SHP77 (cell line): ENCODE data around the gene SIGLEC5.
"Not testable (repeated sequence)": the region's sequence is repeated elsewhere in the genome, so short reads cannot be mapped to it uniquely, and the experiment has no call there.

ENCODE experiments used
- DNase-seq, 2 experiments: peaks; one replicate each; lab custom pipeline; 2025; lab: John Stamatoyannopoulos, UW

The SIGLEC5 gene, protein sequence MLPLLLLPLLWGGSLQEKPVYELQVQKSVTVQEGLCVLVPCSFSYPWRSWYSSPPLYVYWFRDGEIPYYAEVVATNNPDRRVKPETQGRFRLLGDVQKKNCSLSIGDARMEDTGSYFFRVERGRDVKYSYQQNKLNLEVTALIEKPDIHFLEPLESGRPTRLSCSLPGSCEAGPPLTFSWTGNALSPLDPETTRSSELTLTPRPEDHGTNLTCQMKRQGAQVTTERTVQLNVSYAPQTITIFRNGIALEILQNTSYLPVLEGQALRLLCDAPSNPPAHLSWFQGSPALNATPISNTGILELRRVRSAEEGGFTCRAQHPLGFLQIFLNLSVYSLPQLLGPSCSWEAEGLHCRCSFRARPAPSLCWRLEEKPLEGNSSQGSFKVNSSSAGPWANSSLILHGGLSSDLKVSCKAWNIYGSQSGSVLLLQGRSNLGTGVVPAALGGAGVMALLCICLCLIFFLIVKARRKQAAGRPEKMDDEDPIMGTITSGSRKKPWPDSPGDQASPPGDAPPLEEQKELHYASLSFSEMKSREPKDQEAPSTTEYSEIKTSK

DNA sequence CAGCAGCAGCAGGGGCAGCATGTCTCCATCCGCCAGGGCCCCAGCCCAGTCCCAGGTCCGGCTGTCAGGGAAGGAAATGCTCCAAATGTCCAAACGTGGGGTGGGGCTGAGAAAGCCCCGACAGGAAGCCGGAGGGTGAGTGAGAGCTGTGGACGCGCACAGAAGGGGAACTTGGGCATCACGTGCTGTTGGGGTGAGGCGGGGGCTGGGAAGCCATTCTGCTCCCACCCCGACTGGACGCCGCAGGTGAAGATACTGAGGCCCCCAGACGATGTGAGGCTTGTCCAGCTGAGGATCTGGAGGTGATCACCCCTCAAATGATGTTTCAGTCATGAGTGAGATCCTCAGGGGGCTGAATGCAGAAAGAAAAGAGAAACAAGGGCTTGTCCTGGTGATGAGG lies at the start of gene SIGLEC5:
TSS of gene SIGLEC5 (minus strand) at position 87 of the 400 bp plus-strand sequence. CDS start at position 21, 66 bp downstream.
- DNase-seq: not testable (repeated sequence)

DNA sequence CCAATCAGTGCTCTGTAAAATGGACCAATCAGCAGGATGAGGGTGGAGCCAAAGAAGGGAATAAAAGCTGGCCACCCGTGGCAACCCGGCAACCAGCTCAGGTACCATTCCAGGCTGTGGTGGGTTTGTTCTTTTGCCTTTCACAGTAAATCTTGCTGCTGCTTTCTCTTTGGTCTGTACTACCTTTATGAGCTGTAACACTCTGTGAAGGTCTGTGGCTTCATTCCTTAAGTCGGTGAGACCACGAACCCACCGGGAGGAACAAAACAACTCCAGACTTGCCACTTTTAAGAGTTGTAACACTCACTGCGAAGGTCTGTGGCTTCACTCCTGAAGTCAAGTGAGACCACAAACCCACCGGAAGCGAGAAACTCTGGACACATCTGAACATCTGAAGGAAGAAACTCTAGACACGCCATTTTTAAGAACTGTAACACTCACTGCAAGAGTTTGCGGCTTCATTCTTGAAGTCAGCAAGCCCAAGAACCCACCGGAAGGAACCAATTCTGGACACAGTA lies 46.4 kb upstream of the SIGLEC5 start:
- DNase-seq: no peak

DNA sequence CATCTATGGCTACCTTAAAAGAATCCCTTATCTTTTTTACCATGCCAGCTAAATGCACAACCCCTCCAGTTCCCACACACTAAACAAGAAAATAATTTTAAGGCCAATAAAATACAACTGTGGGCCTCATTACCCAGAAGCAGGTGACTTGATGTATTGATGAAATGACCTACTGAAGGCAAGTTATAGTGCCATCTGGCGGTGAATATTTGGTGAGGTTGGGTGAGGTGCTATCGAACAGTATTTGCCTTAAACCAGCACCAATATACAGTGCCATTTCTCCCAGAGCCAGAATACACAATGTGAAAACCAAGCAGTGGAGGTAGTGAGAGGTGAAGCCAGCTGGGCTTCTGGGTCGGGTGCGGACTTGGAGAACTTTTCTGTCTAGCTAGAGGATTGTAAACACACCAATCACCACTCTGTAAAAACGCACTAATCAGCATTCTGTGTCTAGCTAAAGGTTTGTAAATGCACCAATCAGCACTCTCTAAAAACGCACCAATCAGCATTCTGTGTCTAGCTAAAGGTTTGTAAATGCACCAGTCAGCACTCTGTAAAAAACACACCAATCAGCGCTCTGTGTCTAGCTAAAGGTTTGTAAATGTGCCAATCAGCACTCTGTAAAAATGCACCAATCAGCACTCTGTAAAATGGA lies 45.8 kb upstream of the SIGLEC5 start:
- DNase-seq: peak in 1 of 2 experiments; percentile 31

DNA sequence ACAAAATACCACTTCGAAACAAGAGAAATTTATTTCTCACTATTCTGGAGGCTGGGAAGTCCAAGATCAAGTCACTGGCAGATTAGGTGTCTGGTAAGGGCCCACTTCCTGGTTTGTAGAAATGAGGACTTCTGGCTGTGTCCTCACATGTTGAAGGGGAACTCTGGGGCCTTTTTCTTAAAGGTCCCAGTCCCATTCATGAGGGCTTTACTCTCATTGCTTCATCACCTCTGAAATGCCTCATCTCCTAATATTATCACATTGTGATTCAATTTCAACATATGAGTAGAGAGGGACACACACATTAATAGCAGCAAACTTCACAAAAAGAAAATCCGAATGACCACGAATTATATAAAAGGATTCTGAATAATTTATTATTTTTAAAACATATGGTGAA lies 38.0 kb upstream of the SIGLEC5 start:
- no peak for DNase-seq

DNA sequence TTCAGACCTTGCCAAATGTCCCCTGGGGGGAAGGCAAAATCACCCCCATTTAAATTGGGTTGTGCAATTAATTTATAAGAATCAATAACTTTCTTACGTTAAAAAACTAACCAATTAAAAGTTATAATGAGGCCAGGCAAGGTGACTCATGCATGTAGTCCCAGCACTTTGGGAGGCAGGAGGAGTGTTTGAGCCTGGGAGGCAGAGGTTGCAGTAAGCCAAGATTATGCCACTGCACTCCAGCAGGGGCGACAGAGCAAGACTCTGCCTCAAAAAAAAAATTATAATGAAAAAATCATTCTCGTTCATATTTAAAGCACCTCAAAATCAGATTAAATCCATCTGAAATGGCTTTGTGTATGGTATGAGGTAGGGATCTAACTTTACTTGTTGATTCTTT lies 34.8 kb upstream of the SIGLEC5 start:
- no peak for DNase-seq

DNA sequence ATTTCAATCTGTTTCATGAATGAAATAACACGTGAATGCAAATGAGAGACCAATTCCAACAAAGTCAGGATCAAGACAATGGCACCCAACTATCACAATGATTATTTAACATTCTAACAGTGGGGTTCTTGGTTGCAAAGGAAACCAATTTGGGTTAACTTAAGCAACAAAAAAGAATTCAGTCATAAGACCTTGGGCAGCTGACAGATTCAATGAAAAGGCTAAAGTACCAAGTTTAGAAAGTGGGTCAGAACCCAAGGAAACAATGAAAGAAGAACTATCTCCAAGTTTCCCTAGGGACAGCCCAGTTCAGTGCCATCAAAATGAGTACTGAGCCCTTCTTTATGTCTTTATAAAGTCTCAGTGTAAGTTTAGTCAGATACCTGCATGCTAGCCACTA lies 33.9 kb upstream of the SIGLEC5 start:
- DNase-seq: no peak

DNA sequence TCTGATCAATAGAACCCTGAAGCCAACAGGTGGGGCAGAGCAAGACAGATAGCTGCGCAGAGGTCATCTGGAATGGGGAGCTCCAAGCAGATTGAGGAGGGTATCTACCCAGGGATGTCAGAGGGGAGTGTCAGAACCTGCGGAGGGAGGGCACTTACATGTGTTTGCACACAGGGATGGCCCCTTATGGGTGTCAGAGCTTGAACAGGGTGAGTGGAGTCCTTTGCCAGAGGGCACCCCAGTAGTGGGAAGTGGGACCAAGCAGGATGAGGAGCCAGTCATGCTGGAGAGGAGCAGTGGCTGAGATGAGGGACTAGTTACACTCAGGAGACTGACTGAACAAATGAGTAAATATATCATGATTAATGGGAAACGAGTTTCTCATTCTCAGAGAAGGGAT lies 33.4 kb upstream of the SIGLEC5 start:
- no peak for DNase-seq

DNA sequence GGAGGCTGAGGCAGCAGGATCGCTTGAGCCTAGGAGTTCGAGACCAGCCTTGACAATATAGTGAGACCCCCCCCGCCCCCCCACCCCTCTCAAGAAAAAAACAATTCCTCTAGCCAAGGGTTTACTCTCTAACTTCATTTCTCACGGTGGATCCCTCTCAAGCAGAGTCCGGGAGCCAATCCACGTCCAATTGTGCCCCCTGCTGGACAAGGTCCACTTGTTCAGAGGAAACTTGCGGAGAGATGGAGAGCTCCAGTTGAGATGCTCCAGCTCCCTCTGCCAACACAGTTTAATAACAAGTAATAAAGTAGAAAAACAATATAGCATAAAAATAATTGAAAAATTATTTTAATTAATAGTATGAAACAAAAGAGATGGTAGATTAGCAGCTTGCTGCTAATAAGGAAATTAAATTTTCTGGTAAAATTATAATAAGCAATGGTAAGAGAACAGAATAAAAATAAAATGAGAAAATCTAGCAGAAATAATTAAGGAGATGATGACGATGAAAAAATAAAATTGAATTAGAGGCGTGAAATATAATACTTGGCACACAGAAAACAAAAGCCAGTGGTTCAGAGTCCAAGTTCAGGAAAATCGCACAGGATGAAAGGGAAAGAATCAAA lies 30.9 kb upstream of the SIGLEC5 start:
- DNase-seq: peak; percentile 76 to 81

DNA sequence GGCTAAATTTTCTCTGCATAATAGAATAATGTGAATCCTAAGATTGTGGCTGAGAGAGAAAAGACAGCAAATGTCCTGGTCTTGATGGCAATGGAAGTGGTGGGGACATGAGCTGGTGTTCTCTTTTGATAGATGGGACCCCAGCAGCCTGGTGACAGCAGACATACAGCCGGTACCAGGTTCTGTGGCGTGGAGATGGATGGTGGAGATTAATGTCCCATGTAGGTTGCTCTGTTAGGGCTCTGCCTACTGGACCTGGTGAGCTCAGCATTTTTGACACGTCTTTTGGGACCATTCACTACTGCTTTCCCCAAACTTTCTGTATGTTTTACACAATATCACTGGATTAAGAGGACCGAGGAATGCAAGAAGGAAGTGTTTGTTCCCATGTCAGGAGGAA lies 24.6 kb upstream of the SIGLEC5 start:
- no peak for DNase-seq

DNA sequence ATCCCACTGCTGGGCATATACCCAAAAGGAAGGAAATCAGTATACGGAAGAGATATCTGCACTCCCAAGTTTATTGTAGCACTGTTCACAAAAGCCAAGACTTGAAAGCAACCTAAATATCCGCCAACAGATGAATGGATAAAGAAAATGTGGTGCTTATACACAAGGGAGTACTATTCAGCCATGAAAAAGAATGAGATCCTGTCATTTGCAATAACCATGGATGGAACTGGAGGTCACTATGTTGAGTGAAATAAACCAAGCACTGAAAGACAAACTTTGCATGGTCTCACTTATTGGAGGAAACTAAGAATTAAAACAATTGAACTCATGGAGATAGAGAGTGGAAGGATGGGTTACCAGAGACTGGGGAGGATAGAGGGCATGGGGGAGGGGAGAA lies 23.0 kb upstream of the SIGLEC5 start:
- no peak for DNase-seq

DNA sequence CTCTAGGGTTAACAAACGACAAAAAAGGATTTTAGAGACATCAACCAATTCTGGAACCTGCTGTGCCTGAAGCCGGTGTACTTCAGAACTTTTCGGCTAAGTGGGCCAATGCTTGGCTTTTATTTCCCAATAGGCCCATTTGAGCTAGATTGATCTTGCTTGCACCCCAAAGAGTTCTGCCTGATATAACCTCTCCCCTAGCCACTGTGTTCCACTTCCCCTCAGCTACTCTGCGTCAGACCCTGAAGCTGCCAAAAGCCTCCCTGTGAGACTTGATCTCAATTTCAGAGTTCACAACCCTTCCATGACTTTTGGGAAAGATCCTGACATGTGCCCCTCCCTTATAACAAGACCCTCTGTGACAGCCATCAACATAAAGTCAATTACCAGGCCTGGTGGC lies 22.1 kb upstream of the SIGLEC5 start:
- no peak for DNase-seq

DNA sequence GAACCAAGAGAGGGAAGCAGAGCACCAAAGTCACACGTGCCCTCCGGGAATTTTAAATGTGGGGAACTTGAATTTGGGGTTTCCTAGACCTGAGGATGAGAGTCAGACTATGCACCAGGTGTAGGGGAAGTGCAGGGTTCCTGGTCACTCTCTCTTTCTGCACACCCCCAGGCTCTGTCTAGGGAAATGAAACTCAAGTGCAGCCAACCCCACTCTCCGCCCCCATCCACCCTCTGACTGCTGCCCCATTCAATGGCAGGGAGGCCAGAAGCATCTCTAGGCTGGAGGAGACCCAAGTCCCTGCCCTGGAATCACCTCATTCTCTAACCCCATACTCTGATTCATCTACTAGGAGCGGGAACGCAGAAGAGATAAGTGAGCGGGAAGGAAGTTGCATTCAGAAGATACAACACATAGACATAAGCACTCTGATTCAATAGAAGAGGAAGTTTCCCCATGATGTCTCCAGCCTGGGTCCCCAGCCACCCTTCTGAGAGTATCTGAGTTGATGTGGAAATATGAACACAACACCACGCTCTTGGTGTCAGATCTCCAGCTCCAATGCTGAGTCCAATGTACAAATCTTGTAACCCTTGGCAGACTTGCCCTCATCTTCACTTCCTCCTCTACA lies 21.1 kb upstream of the SIGLEC5 start:
- no peak for DNase-seq

DNA sequence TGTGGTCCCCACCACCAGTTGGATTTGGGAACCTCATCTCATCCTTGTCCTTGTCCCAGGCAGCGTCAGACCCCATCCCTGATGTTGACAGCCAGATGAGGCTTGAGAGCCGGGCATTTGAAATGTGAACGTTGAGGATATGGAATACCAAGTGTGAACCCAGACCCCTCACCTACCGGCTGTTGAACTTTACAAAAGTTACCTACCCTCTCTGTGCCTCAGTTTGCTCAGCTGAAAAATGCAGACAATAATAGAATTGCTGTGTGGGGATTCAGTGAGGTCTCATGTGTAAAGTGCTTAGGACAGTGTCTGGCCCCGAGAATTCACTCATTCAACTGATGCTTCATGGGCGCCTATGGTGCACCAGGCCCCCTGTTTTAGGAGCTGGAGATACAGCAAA lies 17.1 kb upstream of the SIGLEC5 start:
- no peak for DNase-seq

DNA sequence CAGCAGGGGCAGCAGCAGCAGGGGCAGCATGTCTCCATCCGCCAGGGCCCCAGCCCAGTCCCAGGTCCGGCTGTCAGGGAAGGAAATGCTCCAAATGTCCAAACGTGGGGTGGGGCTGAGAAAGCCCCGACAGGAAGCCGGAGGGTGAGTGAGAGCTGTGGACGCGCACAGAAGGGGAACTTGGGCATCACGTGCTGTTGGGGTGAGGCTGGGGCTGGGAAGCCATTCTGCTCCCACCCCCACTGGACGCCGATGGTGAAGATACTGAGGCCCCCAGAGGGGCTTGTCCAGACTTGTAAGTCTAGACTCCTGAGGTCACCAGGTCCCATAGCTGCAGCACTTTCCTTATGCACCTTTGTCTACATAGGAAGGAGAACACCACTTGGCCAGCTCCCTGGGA lies 16.5 kb upstream of the SIGLEC5 start, which contains the start of gene SIGLEC14:
TSS of gene SIGLEC14 (minus strand) at position 96 of the 400 bp plus-strand sequence. CDS start at position 30, 66 bp downstream.
- not testable (repeated sequence) for DNase-seq

DNA sequence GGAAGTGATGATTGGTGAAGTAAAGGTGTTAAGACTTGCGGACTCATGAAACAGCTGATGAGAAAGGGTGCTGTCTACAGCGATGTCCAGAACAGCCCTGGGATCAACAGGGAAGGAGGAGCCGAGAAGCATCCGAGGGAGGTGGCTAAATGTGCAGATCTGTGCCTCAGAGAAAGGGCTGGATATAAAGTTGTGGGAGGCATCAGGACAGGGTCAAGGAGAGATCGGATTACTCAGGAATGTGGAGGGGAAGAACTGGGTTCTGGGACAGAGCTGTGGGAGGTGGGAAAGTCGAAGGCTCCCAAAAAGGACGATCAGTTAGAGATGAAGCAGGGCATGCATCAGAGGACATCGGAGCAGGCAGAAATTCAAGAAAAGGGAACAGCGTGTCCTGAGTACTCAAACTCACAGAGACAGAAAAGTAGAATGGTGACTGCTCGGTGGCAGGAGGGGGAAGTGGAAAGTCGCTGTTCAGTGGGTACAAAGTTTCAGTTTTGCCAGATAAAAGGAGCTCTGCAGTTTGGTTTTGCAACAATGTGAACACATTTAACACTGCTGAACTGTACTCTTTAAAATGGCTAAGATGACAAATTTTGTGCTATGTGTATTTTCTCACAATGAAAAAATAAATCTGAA lies 14.6 kb upstream of the SIGLEC5 start:
- DNase-seq: no peak

DNA sequence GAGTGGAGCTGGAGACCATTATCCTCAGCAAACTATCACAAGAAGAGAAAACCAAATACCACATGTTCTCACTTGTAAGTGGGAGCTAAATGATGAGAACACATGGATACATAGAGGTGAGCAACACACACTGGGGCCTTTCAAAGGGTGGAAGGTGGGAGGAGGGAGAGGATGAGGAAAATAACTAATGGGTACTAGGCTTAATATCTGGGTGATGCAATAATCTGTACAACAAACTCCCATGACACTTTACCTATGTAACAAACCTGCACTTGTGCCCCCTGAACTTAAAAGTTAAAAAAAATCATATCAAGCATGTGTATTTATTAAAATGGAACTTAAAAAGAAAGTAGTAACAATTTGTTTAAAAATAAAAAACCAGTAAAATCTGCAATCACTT lies 11.4 kb upstream of the SIGLEC5 start:
- no peak for DNase-seq

DNA sequence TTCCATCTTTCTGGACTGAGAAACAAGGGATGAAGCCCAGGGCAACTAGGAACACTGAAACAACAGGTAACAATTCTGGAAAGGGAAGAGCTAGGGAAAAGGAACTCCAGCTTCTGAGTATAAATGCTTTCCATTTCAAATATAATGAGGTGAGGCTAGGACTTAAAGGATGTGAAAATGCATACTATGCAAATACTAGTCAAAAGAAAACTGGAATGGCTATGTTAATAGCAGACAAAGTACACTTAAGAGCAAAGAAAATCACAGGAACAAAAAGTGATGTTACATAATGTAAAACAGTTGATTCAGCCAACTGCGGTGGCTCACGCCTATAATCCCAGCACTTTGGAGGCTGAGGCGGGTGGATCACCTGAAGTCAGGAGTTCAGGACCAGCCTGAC lies 10.2 kb upstream of the SIGLEC5 start:
- DNase-seq: no peak

DNA sequence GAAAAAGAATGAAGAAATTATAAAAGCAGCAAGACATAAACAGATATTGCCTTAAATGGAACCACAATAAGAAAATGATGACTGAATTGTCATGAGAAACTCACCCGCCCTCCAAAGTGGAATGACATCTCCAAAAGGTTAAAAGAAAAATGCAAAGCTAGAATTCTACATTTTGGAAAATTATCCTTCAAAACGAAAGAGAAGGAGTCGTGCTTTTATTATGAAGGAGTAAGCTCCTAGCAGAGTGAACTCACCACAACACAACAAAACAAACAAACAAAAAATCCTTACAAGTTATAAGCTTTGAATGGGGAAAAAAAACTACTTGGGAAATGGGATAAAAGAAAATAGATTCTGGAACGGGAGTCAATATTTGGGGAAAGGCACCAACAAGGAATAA lies 9.7 kb upstream of the SIGLEC5 start:
- DNase-seq: no peak

DNA sequence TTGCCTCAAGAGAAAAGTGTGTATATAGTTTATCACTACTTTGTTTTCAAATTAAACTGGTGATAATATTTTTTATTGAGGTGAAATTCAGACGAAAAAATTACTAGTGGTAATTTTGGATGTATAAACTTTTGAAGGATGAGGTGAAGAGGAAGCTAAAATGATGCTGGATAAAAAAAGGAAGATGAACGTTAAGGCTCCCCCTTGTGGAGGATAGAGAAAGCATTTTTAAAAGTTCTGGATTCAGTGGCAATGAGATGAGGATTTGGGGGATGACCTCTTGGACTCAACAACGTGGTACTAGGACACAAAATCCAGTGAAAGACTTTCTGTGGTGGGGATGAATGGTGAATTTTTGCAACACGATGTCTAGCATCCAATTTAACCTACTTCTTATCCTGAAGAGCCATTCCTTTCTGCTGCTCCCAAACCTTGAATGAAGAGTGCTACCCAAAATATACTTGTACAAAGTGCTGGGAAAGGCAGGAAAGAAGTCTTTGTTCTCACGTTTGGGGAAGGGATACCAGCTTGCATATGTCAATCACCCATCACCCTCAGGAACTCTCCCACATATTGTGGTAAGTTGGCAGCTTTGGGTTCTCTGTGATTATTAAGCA lies 7.3 kb upstream of the SIGLEC5 start:
- DNase-seq: peak in 1 of 2 experiments; percentile 2

DNA sequence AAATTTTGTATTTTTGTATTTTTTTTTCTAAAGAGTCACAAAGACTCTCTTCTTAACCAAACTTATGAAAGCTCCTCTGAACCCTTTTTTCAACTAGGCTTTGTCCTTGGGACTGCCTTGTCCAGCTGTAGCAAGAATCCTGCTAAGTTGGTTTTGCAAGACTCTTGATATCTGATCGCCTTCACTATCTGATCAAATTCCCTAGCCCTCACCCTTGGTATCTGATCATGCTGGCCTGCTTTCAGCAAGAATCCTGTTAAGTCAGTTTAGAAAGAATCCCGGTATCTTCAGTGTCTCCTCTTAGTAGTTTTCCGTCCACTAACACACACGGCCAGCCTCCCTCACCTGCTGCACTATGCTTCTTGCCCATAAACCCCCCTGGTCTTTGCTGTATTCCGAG lies 1.9 kb upstream of the SIGLEC5 start:
- DNase-seq: no peak
